Bone marrow (tissue), 2 donors: Measurements from ENCODE around the gene WDPCP.
"Not testable (repeated sequence)": the region's sequence is repeated elsewhere in the genome, so short reads cannot be mapped to it uniquely, and the experiment has no call there.

ENCODE experiments used
- DNase-seq, 2 donors: peaks; one replicate each; lab custom pipeline; 2025; lab: John Stamatoyannopoulos, UW

WDPCP gene

GRCh38 chr2:63242747-63243146 lies 345.5 kb downstream of the WDPCP start:
- no peak for DNase-seq

- DNase-seq: no peak
Observed at GRCh38 chr2:63225964-63226686, 362.2 kb downstream of the WDPCP start.

DNA sequence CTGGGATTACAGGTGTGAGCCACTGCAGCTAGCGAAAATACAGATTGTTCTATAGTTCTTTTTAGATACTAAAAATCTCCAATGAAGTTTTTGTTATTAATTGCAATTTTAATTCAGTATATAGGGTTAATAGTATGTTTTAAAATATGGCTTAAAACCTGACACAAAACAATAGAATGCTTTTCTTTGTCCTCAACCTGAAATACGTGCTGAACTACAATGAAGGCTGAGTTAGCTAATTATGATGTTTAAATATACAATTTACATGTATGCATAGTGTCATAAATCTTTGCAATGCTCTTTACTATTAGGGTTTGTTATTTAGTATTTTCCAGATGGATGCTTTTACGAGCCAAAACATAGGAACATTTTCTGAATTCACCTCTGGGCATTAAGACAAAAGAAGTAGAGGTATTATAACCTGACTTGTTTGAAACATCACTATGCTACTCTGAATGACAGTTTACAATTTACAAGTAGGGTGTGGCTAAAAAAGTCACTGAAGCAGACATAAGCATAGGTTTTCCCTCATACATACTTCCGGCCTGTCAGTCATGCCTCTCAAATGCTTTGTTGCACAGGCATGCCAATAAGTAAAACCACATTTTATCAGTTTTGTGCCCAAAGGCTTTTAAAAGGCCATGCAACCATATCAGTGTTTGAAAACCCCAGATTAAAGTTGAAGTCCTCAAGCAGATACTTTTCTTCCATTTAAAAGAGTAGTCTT lies 369.3 kb downstream of the WDPCP start:
- no peak for DNase-seq

DNA sequence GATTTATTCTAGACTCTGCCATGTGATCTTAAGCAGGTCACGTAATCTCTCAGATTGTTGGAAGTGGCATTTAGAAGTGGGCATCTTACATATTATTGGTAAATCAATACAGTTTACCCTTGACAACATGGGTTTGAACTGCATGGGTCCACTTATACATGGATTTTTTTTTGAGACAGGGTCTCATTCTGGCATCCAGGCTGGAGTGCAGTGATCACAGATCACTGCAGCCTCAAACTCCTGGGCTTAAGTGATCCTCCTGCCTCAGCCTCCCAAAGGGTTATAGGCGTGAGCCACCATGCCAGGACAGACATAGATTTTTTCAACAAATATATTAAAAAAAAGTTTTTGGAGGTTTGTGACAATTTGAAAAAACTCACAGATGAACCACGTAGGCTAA lies 393.0 kb downstream of the WDPCP start:
- DNase-seq: no peak

- DNase-seq: no peak
Observed at GRCh38 chr2:63194175-63194574, 394.1 kb downstream of the WDPCP start.

- DNase-seq: no peak
Observed at GRCh38 chr2:63192889-63193774, 395.1 kb downstream of the WDPCP start.

DNA sequence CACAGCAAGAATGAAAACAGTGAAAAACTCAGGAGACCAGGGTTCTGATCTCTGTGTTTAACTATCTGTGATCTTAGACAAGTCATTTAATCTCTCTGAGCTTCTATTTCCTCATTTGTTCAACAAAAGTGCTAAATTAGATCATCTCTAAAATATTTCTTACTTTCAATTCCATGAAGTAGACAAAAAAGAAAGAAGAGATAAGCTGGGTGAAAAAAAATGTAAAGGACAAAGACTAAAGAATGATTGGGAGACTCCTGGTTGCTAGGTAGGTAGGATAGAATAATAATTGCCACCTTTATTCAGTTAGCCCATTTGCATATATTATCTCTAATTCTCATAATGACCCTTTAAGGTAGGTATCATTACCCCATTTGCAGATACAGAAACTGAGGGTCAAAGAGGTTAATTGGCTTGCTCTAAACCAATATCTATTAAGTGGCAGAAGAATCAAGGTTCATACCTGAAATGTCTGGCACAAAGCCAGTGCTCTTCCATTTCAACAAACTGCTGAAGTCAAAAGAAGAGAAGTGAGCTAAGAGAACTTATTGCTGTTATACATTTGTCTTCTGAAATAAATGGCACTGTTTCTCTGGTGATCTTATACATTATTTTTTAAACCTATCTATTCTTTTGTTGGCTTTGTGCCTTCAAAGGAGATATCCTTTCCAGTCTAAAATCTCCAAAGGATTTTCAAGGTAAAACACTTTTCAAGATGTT lies 395.9 kb downstream of the WDPCP start:
- no peak for DNase-seq

DNA sequence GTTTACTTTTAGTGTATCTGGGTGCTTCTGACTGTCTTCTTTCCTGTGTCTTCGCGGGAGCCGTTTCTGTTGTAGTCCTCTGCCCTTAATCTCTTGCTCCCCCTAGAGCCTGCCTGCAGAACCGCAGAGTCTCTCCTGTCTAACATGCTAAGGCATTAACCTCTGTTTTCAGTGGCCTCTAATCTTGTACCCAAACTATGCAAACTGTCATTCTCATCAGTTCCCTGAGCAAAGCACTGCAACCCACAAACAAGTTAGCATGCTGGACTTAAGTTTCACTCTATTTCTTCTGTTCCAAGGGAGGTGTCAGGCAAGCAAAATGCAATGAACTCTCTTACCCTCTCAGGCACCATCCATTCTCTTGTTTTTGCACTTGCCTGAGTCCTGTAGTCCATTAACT lies 399.3 kb downstream of the WDPCP start:
- no peak for DNase-seq

GRCh38 chr2:63186331-63186730 lies 401.9 kb downstream of the WDPCP start:
- no peak for DNase-seq

DNA sequence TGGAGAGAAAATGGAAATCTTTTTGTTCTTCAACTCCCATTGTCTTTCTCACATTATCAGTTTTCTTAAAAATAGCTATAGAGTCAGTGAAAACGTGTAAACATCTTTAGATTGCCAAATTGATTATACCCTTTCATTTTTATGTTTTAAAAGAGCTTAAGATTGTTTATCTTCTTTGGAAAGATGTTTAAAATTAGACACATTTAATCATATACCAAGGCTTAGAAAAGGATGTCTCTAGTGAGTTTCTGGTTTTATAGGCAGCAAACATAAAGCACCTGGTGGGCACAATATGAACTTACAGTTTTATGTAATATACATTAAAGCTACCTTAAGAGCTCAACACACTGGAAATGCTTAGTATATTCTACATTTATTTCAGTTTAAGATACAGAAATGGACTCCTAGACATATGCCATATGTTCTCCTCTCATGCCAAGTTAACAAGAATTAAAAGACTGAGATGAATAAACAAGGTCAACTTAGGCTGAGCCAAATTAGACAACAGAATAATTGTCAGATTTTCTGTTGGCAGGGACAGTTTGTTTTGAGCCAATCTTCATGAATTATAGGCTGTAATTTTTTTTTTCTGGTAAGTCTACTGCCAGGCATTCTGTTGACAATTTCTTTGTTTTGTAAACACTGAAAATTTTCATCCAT lies 425.0 kb downstream of the WDPCP start:
- no peak for DNase-seq

GRCh38 chr2:63159262-63159661 lies 429.0 kb downstream of the WDPCP start:
- no peak for DNase-seq

GRCh38 chr2:63136683-63137082 lies 451.6 kb downstream of the WDPCP start:
- not testable (repeated sequence) for DNase-seq

GRCh38 chr2:63132020-63132419 lies 456.3 kb downstream of the WDPCP start:
- DNase-seq: no peak

GRCh38 chr2:63131196-63131595 lies 457.1 kb downstream of the WDPCP start:
- DNase-seq: no peak

DNA sequence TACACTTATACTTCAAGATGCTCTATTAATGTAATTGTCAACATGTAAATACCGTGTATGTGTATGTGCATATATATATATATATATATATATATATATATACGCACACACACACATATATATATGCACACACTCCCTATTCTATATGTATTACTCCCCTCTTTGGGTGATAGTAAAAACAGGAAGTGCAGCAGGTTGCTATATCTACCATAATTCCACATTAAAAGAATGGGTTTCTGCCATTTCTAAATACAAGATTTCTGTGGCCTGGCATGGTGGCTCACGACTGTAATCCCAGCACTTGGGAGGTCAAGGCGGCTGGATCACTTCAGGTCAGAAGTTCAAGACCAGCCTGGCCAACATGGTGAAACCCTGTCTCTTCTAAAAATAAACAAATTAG lies 460.7 kb downstream of the WDPCP start:
- no peak for DNase-seq

GRCh38 chr2:63124850-63125249 lies 463.4 kb downstream of the WDPCP start:
- no peak for DNase-seq

DNA sequence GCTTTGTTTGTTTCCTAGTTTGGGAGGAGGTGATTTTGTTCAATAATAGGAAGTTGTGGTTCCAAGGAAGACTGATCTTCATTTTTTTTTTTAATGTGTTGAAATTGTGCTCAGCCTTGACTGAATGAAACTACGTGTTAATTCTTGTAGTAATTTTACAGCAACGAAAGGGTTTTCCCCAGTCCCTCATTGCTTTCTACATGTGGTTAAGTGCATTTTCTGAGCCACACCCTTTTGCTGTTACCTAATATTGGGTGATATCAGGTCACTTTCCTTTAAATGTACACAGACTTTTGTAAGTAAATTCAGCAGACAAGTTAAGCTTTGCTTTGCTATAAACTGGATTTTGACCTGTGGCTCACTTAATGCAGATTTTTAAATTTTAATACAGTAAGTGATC lies 464.1 kb downstream of the WDPCP start:
- no peak for DNase-seq

GRCh38 chr2:63122921-63123320 lies 465.4 kb downstream of the WDPCP start:
- no peak for DNase-seq

GRCh38 chr2:63121055-63121834 lies 467.0 kb downstream of the WDPCP start:
- DNase-seq: no peak

DNA sequence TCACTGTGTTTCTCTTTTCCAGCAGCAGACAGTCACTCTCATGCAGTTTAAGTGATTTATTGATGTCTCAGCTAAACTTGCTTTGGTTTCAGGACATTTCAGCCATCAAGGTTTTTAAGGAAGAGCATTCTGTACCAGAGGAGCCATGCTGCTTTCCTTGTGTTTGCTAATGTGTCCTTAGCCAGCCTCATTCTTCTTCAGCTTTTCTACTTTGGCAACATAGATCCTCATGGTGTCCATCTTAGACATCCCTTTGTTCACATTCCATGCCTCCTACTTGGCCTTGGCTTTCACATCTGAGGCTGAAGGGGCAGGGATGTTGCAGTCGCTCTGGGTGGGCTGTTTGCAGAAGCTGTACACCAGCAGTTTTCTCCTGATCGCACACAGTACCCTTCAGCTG lies 469.5 kb downstream of the WDPCP start:
- no peak for DNase-seq

DNA sequence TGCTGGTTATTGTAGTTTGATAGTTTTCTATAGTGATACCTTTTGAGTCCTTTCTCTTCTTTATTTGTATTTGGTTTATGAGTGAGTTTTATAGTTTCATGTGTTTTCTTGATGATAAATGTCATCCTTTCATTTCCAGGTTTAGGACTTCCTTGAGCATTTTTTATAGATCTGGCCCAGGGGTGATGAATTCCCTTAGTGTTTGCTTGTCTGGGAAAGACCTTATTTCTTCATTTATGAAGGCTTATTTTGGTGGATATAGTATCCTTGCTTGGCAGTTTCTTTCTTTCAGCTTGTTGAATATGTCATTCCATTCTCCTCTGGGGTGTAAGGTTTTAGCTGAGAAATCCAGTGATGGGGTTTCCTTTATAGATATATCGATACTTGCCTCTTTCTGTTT lies 483.8 kb downstream of the WDPCP start:
- DNase-seq: no peak
